ENCODE data around the gene RNF225.

The RNF225 gene

DNA sequence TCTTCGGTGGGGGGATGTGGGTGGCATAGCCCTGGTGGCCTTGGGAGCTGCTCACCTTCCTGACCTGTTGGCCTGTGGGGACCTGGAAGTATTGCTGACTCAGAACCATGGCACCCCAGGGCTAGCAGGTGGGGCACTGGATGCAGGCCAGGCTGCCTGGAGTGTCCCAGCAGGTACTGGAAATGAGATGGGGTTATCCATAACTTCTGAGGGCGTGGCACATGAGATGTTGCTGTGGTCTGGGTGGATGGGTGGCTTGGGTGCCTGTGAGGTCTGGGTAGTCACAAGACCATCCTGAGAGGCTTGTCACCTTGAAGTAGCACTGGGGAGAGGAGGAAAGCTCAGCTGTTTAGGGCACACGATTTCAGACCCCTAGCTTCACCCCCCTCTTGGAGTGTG, 636 bp upstream of the RNF225 start:
- no peak overlapping the region for H3K4me3 ChIP-seq (replicated peaks; ENCODE audit: low read depth, low read length)
- TF ChIP-seq, protein P1, sequence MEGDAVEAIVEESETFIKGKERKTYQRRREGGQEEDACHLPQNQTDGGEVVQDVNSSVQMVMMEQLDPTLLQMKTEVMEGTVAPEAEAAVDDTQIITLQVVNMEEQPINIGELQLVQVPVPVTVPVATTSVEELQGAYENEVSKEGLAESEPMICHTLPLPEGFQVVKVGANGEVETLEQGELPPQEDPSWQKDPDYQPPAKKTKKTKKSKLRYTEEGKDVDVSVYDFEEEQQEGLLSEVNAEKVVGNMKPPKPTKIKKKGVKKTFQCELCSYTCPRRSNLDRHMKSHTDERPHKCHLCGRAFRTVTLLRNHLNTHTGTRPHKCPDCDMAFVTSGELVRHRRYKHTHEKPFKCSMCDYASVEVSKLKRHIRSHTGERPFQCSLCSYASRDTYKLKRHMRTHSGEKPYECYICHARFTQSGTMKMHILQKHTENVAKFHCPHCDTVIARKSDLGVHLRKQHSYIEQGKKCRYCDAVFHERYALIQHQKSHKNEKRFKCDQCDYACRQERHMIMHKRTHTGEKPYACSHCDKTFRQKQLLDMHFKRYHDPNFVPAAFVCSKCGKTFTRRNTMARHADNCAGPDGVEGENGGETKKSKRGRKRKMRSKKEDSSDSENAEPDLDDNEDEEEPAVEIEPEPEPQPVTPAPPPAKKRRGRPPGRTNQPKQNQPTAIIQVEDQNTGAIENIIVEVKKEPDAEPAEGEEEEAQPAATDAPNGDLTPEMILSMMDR (IDR thresholded peaks at IDR 0.05; ENCODE audit: low read depth, low read length, missing control alignments), result no peak
- no peak for DNase-seq (ENCODE audit: extremely low read depth, low read depth)

DNA sequence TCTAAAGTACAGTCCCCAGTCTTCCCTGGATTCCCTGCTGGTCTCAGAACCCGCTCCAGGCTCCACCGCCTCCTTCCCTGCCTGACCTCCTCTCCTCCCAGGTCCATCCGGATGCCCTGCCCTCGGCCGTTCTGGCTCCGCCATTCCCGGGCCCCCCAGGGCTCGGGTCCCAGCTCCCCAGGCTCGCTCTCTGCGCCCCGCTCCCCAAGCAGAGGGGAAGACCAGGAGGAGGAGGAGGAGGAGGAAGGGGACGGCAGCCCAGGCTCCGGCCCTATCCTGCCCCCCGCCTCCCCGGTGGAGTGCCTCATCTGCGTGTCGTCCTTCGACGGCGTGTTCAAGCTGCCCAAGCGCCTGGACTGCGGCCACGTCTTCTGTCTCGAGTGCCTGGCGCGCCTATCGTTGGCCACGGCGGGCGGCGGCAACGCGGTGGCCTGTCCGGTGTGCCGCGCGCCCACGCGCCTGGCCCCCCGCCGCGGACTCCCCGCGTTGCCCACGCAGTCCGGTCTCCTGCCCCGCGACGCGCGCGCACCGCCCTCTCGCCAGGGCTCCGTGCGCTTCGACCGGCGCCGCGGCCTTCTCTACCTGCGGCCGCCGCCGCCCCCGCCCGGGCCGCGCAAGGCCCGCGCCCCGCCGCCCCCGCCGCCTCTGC, 647 bp downstream of the RNF225 start:
- DNase-seq (ENCODE audit: extremely low read depth, low read depth), result no peak
- TF ChIP-seq, protein P1 (IDR thresholded peaks at IDR 0.05; ENCODE audit: low read depth, low read length, missing control alignments), result no peak
- H3K4me3 ChIP-seq (replicated peaks; ENCODE audit: low read depth, low read length), result no peak overlapping the region

DNA sequence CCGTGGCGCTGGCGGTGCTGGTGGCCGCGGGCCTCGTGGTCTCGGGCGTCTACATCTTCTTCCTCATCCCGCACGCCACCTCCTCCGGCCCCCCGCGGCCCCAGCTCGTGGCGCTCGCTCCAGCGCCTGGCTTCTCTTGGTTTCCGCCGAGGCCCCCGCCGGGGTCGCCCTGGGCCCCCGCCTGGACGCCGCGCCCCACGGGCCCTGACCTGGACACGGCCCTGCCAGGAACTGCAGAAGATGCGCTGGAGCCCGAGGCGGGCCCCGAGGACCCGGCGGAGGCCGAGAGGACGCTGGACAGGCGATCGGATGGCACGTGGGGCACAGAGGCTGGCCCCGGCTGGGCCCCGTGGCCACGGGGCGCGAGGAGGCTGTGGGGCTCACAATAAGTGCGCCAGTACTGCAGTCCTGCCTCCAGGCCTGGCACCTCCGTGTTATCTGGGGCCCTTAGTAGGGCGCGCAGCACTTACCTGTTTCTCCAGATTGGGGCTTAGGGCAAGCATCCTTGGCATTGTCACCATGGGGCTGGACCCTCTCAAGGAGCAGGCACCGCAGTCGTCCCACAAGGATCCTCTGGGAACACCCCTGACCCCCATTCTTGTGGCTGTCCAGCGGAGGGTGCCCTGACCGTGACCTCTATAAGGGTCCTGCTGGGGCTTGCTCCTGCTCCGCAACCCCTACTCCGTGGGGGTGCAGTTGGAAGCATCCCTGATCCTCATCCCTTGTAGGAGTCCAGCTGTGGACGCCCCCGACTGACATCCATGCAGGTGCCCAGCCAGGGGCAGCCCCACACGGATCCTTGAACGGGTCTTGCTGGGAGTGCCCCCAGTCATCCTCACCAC, 1.5 kb downstream of the RNF225 start:
- H3K4me3 ChIP-seq (replicated peaks; ENCODE audit: low read depth, low read length), result no peak overlapping the region
- no peak for DNase-seq (ENCODE audit: extremely low read depth, low read depth)
- TF ChIP-seq, protein P1 (IDR thresholded peaks at IDR 0.05; ENCODE audit: low read depth, low read length, missing control alignments), result no peak

DNA sequence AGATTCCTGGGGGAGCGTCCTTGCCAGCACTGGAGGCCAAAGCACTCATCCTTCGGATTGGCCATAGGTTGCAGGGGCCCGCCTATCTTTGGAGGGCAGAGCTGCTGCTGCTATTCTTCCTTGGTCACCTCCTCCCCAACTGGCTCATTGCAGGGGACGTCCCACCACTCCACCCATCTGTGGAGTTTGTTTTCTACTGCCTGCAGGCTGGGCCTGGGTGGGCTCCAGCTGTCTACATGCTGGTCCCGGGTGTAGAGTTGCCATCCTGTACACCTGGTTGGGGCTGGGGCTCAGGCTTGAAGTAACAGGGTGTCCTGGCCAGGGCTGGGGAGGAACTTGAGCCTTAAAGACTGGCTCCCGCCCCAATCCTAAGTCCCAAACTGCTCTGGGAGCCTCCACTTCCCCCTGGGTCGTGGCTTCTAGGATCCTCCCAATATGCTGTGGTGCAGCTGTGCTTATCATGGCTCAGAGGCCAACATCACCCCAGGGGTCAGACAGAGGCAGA, 2.1 kb downstream of the RNF225 start:
- TF ChIP-seq, protein P1 (IDR thresholded peaks at IDR 0.05; ENCODE audit: low read depth, low read length, missing control alignments), result no peak
- no peak overlapping the region for H3K4me3 ChIP-seq (replicated peaks; ENCODE audit: low read depth, low read length)
- DNase-seq (ENCODE audit: extremely low read depth, low read depth), result no peak

DNA sequence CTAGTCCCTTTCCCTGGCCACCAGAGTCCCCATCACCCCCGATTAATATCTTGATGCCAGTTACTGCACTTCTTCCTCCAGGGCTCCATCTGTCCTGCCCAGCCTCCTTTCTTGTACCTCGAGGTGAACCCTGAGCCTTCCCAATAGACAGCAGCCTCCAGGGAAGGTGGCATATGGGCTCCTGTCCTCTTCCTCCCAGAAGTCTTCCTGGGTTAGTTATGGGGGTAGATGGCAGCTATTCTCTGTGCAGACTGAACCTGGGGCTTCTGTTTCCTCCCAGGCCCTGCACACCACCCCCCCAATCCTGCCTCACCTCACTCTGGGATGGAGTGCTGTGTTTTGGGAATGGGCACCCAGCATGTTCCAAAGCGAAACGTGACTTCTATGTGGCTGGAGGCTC, 2.6 kb downstream of the RNF225 start:
- TF ChIP-seq, protein P1 (IDR thresholded peaks at IDR 0.05; ENCODE audit: low read depth, low read length, missing control alignments), result no peak
- DNase-seq (ENCODE audit: extremely low read depth, low read depth), result no peak
- H3K4me3 ChIP-seq (replicated peaks; ENCODE audit: low read depth, low read length), result no peak overlapping the region

DNA sequence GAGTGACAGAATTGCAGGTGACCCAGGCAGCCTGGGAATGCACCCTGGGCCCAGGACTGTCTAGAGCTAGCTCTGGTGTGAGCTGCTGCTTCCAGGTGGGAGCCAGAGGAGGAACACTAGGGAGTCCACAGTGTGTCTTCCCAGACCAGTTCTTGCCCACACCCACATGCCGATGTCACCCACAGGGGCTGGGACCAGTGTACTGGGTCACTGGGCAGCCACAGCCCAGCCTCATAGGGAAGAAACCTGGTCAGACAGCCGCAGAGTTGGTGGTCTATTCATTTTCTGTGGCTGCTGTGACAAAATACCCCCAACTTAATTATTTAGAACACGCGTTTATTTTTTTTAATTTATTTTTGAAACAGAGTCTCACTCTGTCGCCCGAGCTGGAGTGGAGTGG, 3.1 kb downstream of the RNF225 start:
- H3K4me3 ChIP-seq (replicated peaks; ENCODE audit: low read depth, low read length), result no peak overlapping the region
- no peak for DNase-seq (ENCODE audit: extremely low read depth, low read depth)
- TF ChIP-seq, protein P1 (IDR thresholded peaks at IDR 0.05; ENCODE audit: low read depth, low read length, missing control alignments), result no peak

Data from HFF-Myc (cell line).